ENCODE measurements around the gene BCAP29. TPM values are rescaled to one million over a fixed set of nuclear protein-coding genes. Genes with fewer than 3 reads are reported as not detected.

BCAP29 gene
- total RNA-seq, 1 donor from 2014 or later, result 109 TPM

DNA sequence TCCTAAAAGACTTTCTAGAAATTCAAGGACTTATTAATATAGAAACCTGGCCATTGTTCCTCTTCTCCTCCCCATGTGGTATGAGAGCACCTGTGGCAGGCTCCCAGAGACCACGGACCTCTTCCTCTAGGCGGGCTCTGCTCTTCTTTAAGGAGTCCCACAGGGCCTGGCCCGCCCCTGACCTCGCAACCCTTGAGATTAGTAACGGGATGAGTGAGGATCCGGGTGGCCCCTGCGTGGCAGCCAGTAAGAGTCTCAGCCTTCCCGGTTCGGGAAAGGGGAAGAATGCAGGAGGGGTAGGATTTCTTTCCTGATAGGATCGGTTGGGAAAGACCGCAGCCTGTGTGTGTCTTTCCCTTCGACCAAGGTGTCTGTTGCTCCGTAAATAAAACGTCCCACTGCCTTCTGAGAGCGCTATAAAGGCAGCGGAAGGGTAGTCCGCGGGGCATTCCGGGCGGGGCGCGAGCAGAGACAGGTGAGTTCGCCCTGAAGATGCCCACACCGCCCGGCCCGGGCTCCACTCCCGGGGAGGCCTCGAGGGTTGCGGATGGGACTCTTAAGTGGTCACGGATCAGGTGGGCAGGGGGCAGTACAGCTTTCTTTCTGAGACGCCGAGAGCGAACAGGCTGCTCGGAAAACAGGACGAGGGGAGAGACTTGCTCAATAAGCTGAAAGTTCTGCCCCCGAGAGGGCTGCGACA is 80.5 kb downstream of the BCAP29 start, which contains the start of gene SLC26A4:
TSS of gene SLC26A4 (plus strand) at position 448 of the 700 bp plus-strand sequence. CDS start 814 bp downstream, outside the sequence.
- no peak for DNase-seq (ENCODE audit: low spot score)

DNA sequence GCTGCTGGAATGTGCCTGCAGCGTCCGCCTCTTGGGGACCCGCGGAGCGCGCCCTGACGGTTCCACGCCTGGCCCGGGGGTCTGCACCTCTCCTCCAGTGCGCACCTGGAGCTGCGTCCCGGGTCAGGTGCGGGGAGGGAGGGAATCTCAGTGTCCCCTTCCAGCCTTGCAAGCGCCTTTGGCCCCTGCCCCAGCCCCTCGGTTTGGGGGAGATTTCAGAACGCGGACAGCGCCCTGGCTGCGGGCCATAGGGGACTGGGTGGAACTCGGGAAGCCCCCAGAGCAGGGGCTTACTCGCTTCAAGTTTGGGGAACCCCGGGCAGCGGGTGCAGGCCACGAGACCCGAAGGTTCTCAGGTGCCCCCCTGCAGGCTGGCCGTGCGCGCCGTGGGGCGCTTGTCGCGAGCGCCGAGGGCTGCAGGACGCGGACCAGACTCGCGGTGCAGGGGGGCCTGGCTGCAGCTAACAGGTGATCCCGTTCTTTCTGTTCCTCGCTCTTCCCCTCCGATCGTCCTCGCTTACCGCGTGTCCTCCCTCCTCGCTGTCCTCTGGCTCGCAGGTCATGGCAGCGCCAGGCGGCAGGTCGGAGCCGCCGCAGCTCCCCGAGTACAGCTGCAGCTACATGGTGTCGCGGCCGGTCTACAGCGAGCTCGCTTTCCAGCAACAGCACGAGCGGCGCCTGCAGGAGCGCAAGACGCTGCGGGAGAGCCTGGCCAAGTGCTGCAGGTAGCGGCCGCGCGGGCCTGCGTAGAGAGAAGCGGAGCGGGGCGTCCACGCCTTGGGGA is 81.2 kb downstream of the BCAP29 start:
- DNase-seq (ENCODE audit: low spot score), result no peak
- intact Hi-C loops (cut with DNase I), result no loop called here

More for the DNA sequence above, 80.5 kb downstream of the BCAP29 start, which contains the start of gene SLC26A4:
- intact Hi-C loops (cut with DNase I), result no loop called here

DNA sequence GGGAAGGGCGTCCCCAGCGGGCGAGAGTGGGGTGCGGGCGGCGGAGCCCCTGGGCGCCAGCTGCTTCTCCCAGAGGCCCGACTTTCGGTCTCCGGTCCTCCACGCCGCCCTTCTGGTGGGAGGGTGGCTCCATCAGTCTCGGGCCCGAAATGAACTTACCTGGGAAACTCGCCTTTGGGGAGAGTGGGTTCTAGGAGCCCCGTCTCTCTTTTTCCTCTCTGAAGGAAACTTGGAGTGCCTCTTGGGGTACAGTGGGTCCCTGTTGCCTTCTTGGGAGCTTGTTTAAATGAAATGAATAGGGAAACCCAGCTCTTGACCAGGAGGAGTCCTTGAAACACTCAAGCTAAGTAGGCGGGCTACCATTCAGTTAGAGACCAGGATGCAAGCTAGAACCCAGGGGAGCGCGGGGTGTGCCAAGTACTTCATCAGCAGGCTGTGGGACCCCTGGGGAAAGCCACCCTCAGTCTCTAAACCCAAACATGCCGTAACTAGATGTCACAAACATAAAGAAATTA is 81.9 kb downstream of the BCAP29 start:
- no peak for DNase-seq (ENCODE audit: low spot score)

DNA sequence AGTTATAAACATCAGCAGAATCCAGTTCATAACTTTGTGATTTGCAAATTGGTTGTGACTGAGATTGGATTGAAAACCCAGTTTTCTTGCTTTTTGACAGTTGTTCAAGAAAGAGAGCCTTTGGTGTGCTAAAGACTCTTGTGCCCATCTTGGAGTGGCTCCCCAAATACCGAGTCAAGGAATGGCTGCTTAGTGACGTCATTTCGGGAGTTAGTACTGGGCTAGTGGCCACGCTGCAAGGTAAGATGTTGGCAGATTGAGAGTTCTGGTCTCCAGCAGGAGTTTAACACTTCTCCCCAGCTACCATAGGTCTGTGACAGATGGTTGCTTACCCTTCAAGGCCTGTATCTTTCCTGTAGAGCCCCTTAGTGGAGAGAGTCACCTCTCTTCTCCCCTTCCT is 83.2 kb downstream of the BCAP29 start:
- intact Hi-C loops (cut with DNase I), result no loop called here
- no peak for DNase-seq (ENCODE audit: low spot score)

More for the DNA sequence above, 81.9 kb downstream of the BCAP29 start:
- intact Hi-C loops (cut with DNase I), result no loop called here

DNA sequence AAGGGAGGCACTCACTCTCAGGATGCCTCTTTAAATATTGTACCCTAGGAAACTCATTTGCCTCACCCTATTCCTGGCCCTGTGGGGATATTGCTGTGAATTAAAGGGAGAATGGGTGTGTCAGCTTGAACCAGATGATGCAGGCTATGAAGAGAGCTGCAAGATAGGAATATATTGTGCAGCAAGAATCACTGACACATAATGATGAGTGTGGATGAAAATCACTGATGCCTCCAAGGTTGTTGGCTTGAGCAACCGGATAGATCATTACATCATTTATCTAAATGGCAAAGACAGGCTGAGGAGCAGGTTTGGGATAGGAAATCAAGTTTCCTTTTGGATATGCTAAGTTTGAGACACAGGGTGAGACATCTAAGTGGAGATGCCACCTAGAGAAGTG is 86.7 kb downstream of the BCAP29 start:
- no peak for DNase-seq (ENCODE audit: low spot score)
- intact Hi-C loops (cut with DNase I), result no loop called here

DNA sequence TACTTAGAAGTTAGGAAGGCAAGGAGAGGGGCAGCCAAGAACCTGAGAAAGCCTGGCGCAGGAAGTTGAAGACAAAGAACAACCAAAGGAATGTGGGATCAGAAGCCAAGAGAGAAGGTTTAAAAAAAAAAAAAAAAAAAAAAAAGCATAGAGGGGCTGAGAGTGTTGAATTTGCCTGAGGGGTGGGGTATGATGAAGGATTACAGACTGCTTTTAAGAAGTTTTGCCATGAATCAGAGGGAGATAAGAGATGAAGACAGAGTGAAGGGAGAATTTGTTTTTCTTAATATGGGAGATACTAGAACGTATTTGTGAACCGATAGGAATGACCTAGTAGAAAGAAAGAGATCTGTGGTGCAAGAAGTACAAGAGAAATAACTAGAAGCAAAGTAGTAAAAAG is 87.3 kb downstream of the BCAP29 start:
- intact Hi-C loops (cut with DNase I), result no loop called here
- no peak for DNase-seq (ENCODE audit: low spot score)

DNA sequence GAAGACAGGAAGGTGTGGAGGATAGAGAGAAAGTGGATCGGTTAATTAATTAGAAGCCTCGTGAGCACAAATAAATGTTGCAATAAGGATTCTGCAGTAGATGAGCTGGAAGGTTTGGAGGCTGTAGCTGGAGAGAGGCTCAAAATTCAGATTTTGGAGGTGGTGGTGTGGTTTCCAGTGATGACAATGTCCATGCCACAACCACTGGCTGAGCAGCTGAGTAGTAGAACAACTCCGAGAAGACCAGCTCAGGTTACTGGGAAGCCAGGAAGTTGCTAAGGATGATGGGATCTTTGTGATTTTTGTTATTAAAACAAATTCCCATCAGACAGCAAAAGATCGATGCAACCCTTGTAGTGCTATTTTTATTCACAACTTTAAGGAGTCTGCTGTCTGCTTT is 88.2 kb downstream of the BCAP29 start:
- intact Hi-C loops (cut with DNase I), result no loop called here
- no peak for DNase-seq (ENCODE audit: low spot score)

Other genes starting within 250 kb of the BCAP29 start
- 25.4 TPM for gene GPR22, start 110.2 kb upstream of the BCAP29 start, total RNA-seq
- 43.9 TPM for gene COG5, start 16.3 kb upstream of the BCAP29 start, total RNA-seq
- 7.9 TPM for gene DUS4L, start 16.3 kb upstream of the BCAP29 start, total RNA-seq
- gene SLC26A4, start 80.6 kb downstream of the BCAP29 start, total RNA-seq, result 1.5 TPM
- gene CBLL1, start 163.9 kb downstream of the BCAP29 start, total RNA-seq, result 24.1 TPM
- gene SLC26A3, start 223.0 kb downstream of the BCAP29 start, total RNA-seq, result not detected

Data from cardiac septum (tissue), 1 donor.